Activated T-cell treated with anti-CD3 and anti-CD28 coated beads, Interleukin-2, amount 50 U/mL, for 72 hours (primary cell): ENCODE results near the gene TTC7B. TPM values are rescaled to one million over a fixed set of nuclear protein-coding genes. Genes with fewer than 3 reads are reported as not detected.
A peak's percentile ranks its signal among the peaks of the same experiment; 100 is the strongest.

Experiments used
- ATAC-seq, 2 donors: fragments of 150-1000 bp; cut with Tn5 transposase; replicated peaks in 1 of 2; 2 replicates each; pipeline ENCODE4 v1.10.0; 2021; ENCODE audit warnings: moderate library complexity in 2 of 2, mild to moderate bottlenecking in 1 of 2
- DNase-seq, 2 donors: peaks; one replicate each; pipeline ENCODE4 v3.0.0; 2021 to 2022; ENCODE audit warnings: mixed read lengths in 1 of 2
- H3K27ac Mint-ChIP-seq: one replicate; pipeline ENCODE4 v1.8.0; 2022; ENCODE audit warnings: mild to moderate bottlenecking, moderate library complexity, mixed read lengths
- H3K27me3 Mint-ChIP-seq: one replicate; pipeline ENCODE4 v1.8.0; 2022; ENCODE audit warnings: low read depth, mixed read lengths
- H3K36me3 Mint-ChIP-seq, 2 donors: one replicate each; pipeline ENCODE4 v1.8.0; 2022; ENCODE audit warnings: mixed read lengths in 2 of 2, mild to moderate bottlenecking in 1 of 2; ENCODE audit not compliant: insufficient read depth in 2 of 2
- H3K4me1 Mint-ChIP-seq: one replicate; pipeline ENCODE4 v1.8.0; 2022; ENCODE audit warnings: low read depth, mixed read lengths
- H3K4me3 Mint-ChIP-seq, 2 donors: one replicate each; pipeline ENCODE4 v1.8.0; 2022; ENCODE audit warnings: mild to moderate bottlenecking in 2 of 2, mixed read lengths in 2 of 2, moderate library complexity in 2 of 2
- H3K9me3 Mint-ChIP-seq, 2 donors: one replicate each; pipeline ENCODE4 v1.8.0; 2022; ENCODE audit warnings: mixed read lengths in 2 of 2
- total RNA-seq, 2 donors: library from RNA; stranded (reverse); gene quantifications; one replicate each; pipeline ENCODE4 v1.2.3, GENCODE V29; 2022

The TTC7B gene
- total RNA-seq, 2 donors from 2014 or later: 9.2 to 10.7 TPM

GRCh38 chr14:90775441-90775840 is 40.8 kb downstream of the TTC7B start:
- no peaks in the 10 kb centered on the region for H3K4me1 Mint-ChIP-seq
- H3K27me3 Mint-ChIP-seq: no peaks in the 10 kb centered on the region
- no peaks in the 10 kb centered on the region for H3K9me3 Mint-ChIP-seq
- no peak overlapping the region for H3K27ac Mint-ChIP-seq
- no peaks in the 10 kb centered on the region for H3K36me3 Mint-ChIP-seq
- H3K4me3 Mint-ChIP-seq: no peak overlapping the region
- ATAC-seq (no peak), DNase-seq (no peak)

DNA sequence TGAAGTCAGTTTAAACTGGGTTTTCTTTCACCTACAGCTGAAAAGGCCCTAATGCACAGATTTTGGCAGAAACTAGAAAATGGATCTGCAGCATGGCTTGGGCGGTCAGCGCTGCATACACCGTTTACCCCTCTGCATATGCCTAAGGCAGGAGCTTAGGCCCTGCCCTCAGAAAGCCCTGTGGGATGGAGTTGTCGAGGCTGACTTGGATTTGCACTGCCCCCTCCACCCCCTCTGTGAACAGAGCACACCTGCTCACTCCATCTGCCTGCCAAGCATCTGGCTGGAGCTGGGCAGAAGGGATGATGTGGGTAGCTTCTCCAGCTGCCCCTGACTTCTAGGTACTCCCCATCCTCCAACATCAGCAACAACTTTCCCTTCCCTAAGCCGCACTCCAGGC is 41.9 kb downstream of the TTC7B start:
- DNase-seq: no peak
- no peaks in the 10 kb centered on the region for H3K36me3 Mint-ChIP-seq
- no peak overlapping the region for H3K27ac Mint-ChIP-seq
- peaks cover 0 to 2% of the 10 kb centered on the region in 2 donors for H3K9me3 Mint-ChIP-seq
- no peaks in the 10 kb centered on the region for H3K27me3 Mint-ChIP-seq
- no peak overlapping the region for H3K4me3 Mint-ChIP-seq
- H3K4me1 Mint-ChIP-seq: no peaks in the 10 kb centered on the region
- no peak for ATAC-seq

DNA sequence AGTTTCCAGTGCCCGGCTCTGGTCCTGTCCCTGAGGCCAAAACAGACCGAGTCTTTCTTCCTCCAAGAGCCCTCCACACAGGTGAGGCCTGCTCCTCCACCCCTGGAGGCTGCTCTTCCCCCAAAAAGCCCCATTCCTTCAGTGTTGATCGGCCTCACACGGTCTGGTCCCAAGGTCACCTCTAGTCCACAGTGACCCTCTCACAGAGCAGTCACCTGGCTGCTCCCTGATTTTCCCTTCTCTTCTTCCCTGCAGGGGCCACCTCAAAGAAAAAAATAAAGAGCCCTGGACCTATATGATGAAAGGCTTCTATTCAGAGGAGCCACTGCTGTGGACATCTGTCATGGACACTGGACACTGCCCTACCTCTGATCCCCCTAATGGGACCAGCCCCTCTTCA is 42.5 kb downstream of the TTC7B start:
- no peak for DNase-seq
- H3K4me3 Mint-ChIP-seq: no peak overlapping the region
- no peak overlapping the region for H3K27ac Mint-ChIP-seq
- no peaks in the 10 kb centered on the region for H3K27me3 Mint-ChIP-seq
- no peak for ATAC-seq
- no peaks in the 10 kb centered on the region for H3K36me3 Mint-ChIP-seq
- no peaks in the 10 kb centered on the region for H3K4me1 Mint-ChIP-seq
- peaks cover 0 to 3% of the 10 kb centered on the region in 2 donors for H3K9me3 Mint-ChIP-seq

GRCh38 chr14:90773196-90773486 is 43.1 kb downstream of the TTC7B start:
- ATAC-seq: no peak
- Mint-ChIP-seq H3K36me3 (peaks cover 0 to 2% of the 10 kb centered on the region in 2 donors), H3K27ac (no peak overlapping the region)

GRCh38 chr14:90767899-90768298 is 48.3 kb downstream of the TTC7B start:
- Mint-ChIP-seq H3K4me3 (no peak overlapping the region), H3K9me3 (peaks cover 15 to 20% of the 10 kb centered on the region in 2 donors), H3K36me3 (peaks cover 20 to 22% of the 10 kb centered on the region in 2 donors)

More at GRCh38 chr14:90773196-90773486, 43.1 kb downstream of the TTC7B start:
- peaks cover 3% of the 10 kb centered on the region in 2 donors for H3K9me3 Mint-ChIP-seq
- no peaks in the 10 kb centered on the region for H3K27me3 Mint-ChIP-seq
- no peak for DNase-seq
- no peaks in the 10 kb centered on the region for H3K4me1 Mint-ChIP-seq
- no peak overlapping the region for H3K4me3 Mint-ChIP-seq

DNA sequence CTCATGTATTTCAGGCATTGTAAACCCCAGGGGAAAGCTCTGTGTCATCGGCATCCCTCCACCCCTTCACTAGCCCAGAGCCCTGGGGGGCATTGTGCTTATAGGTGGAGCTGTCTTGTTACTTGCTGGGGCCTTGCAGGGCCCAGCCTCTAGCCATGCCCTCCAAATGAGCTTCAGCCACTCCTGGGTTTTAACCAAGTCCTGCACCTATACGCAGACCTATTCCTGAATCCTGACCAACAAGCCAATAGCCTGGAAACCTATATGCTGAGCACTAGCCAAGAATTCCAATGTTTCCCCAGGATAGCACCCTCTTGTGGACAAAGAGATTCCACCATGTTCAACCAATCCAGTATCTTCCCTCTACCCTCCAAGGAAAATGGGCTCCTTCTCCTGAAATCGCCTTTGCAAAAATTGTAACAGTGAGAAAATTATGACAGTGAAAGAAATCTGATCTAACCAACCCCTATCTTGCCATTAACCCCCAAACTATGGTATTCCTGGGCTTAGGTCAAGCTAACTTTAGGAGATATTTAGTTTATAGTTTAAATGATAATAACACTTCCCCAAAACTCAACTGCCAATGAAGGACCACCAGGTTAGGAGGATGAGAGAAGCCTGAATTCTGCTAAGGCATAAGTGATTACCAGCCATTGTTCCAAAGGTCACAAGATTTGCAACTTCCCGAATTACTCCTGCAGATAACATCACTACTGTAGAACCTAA is 55.5 kb downstream of the TTC7B start:
- H3K36me3 Mint-ChIP-seq: peaks cover 7 to 12% of the 10 kb centered on the region in 2 donors
- ATAC-seq: no peak
- no peak overlapping the region for H3K27ac Mint-ChIP-seq
- peaks cover 33% of the 10 kb centered on the region for H3K4me1 Mint-ChIP-seq
- H3K4me3 Mint-ChIP-seq: no peak overlapping the region
- peaks cover 8% of the 10 kb centered on the region in 2 donors for H3K9me3 Mint-ChIP-seq
- H3K27me3 Mint-ChIP-seq: peaks cover 6% of the 10 kb centered on the region
- DNase-seq: no peak

More at GRCh38 chr14:90767899-90768298, 48.3 kb downstream of the TTC7B start:
- ATAC-seq (no peak), DNase-seq (no peak)
- H3K4me1 Mint-ChIP-seq: no peaks in the 10 kb centered on the region
- H3K27me3 Mint-ChIP-seq: no peaks in the 10 kb centered on the region
- H3K27ac Mint-ChIP-seq: no peak overlapping the region

DNA sequence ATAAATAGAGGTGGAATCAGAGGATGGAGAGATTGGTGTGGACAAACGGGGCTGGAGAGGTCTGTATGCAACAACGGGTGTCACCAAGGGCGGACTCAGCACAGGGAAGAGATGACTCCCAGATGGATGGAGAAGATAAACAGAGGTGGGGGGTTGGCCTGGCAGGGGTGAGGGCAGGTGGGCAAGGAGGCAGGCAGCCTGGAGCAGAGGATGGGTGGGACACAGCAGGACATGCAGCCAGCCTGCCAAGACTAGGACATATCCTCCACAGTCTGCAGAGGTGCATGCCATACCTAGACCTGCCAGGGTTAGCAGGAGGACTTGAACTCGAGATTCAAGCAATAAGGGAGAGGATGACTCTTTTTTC is 56.2 kb downstream of the TTC7B start:
- no peak overlapping the region for H3K4me3 Mint-ChIP-seq
- ATAC-seq: no peak
- H3K27me3 Mint-ChIP-seq: peaks cover 6% of the 10 kb centered on the region
- H3K9me3 Mint-ChIP-seq: peaks cover 8% of the 10 kb centered on the region in 2 donors
- DNase-seq: no peak
- peaks cover 7 to 12% of the 10 kb centered on the region in 2 donors for H3K36me3 Mint-ChIP-seq
- H3K4me1 Mint-ChIP-seq: peaks cover 37% of the 10 kb centered on the region
- no peak overlapping the region for H3K27ac Mint-ChIP-seq

DNA sequence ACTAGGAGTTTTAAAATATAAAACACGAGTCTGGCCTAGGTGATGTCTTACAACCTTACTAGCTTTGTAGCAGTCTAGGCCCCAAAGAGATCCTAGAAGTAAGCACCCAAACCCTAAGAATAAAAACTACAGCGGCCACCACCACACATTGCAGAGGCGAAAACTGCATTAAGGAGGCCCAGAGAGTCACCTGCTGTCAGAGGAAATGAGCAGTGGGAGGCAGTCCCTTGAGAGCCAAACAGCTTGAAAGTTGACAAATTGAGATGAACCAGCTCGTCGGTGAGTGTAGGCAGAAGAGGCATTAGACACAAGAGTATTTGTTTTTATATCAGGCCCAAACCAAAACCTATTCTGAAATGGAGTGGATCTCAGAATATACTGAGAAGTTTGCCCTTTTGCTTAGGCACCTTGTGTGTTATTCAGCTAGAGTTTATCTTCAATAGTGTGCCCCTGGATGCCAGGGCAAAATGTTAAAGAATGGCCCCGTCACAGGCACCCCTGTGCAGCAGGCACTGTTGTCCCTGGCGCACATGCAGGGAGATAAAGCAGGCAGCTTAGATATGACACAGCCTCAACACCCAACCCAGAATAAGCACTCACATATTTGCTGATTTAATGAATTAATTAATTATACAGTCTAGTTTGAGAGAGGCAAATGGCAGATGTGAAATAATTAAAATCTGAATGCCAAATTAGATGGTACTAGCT is 56.7 kb downstream of the TTC7B start:
- peak in 1 of 2 donors; percentile 35 for DNase-seq
- Mint-ChIP-seq H3K27me3 (peaks cover 6% of the 10 kb centered on the region), H3K4me3 (peak overlapping the region; percentile 76 to 83), H3K36me3 (peaks cover 7 to 12% of the 10 kb centered on the region in 2 donors), H3K27ac (peak overlapping the region; percentile 93), H3K4me1 (peaks cover 37% of the 10 kb centered on the region), H3K9me3 (peaks cover 8% of the 10 kb centered on the region in 2 donors)
- peak in 1 of 2 donors; percentile 9 for ATAC-seq

DNA sequence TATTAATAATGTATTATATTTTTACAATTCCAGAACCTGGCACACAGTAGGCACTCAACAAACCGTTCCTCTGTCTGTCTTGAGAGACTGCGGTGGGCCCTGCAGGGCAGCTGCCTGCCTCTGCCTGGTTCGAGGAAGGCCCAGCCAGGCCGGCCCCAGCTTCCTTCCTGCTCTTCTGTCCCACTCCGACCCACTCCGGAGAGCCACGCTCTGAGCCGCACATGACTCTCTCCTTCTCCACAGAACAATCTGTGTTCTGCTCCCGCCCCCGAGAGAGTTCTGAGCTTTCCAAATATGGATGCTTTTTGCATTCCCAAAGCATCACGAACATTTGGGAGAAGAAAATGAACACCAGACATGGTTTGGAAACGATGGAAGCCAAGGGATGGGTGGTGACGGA is 57.3 kb downstream of the TTC7B start:
- H3K36me3 Mint-ChIP-seq: peaks cover 6 to 10% of the 10 kb centered on the region in 2 donors
- H3K4me1 Mint-ChIP-seq: peaks cover 37% of the 10 kb centered on the region
- peak; percentile 19 to 45 for DNase-seq
- H3K27ac Mint-ChIP-seq: peak overlapping the region; percentile 93
- peaks cover 6% of the 10 kb centered on the region for H3K27me3 Mint-ChIP-seq
- H3K4me3 Mint-ChIP-seq: peak overlapping the region; percentile 76 to 83
- peaks cover 6 to 7% of the 10 kb centered on the region in 2 donors for H3K9me3 Mint-ChIP-seq
- peak in 1 of 2 donors; percentile 21 for ATAC-seq

DNA sequence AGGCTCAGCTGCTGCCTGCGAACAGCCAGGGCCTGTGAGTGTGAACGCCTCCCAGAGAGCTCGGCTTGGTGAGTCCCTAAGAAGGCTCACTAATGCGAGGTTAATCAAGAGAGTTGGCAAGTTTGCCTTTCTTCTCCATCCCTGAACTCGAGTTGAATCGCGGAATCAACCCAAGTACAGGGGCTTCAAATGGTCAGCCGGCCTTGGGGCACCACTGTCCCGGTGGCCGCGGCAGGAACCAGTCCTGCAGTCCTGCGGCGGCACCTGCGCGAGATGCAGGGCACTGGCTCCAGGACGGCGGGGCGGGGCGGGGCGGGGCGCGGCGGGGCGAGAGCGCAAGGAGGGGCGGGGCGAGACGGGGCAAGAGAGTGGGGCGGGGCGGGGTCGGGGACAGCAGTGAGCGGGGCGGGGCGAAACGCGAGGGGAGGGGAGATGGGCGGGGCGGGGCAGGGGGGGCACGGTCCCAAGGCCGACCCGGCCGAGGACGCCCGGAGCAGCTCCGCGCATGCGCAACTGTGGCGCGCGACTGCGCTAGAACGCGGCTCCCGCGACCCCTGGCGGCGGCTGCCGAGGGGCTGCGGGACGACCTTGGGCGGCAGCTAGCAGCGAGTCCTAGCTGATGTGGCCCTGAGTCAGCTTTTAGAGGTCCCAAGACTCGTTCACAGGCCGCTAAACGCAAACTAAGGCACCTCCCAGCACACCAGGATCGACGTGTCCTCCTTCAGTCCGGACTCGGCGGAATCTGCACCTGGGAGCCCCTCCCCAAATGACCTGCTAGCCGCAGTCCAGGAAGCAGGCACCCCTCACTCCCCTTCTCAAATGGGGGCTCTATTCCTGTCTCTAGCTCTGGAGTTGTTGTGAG is 58.0 kb downstream of the TTC7B start:
- peak; percentile 93 to 94 for ATAC-seq
- peak overlapping the region; percentile 93 for H3K27ac Mint-ChIP-seq
- peaks cover 6% of the 10 kb centered on the region for H3K27me3 Mint-ChIP-seq
- peaks cover 4 to 8% of the 10 kb centered on the region in 2 donors for H3K36me3 Mint-ChIP-seq
- peak overlapping the region; percentile 77 to 83 for H3K4me3 Mint-ChIP-seq
- H3K4me1 Mint-ChIP-seq: peaks cover 37% of the 10 kb centered on the region
- peak; percentile 95 to 98 for DNase-seq
- H3K9me3 Mint-ChIP-seq: peaks cover 5% of the 10 kb centered on the region in 2 donors

DNA sequence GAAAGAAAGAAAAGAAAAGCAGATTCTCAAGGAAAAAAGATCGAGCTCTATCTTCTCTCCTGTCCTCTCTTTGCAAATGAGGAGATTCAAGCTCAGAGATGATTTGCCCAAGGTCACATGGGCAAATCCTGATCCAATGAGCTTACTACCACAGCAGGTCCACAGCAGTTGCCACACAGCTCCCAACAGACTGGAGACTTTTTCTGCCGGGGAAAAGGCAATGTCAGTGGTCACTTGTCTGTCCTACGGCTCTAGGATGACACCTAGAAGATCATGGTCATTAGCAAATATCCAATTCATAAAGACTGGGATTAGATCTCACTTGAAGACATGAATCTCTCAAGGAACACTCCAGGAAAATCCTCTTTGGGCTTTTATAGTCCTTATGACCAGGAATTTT is 58.8 kb downstream of the TTC7B start:
- peaks cover 37% of the 10 kb centered on the region for H3K4me1 Mint-ChIP-seq
- H3K4me3 Mint-ChIP-seq: peak overlapping the region; percentile 77 to 83
- H3K9me3 Mint-ChIP-seq: peaks cover 0 to under 1% of the 10 kb centered on the region in 2 donors
- peaks cover under 1 to 4% of the 10 kb centered on the region in 2 donors for H3K36me3 Mint-ChIP-seq
- DNase-seq (no peak), ATAC-seq (no peak)
- no peak overlapping the region for H3K27ac Mint-ChIP-seq
- peaks cover 2% of the 10 kb centered on the region for H3K27me3 Mint-ChIP-seq

DNA sequence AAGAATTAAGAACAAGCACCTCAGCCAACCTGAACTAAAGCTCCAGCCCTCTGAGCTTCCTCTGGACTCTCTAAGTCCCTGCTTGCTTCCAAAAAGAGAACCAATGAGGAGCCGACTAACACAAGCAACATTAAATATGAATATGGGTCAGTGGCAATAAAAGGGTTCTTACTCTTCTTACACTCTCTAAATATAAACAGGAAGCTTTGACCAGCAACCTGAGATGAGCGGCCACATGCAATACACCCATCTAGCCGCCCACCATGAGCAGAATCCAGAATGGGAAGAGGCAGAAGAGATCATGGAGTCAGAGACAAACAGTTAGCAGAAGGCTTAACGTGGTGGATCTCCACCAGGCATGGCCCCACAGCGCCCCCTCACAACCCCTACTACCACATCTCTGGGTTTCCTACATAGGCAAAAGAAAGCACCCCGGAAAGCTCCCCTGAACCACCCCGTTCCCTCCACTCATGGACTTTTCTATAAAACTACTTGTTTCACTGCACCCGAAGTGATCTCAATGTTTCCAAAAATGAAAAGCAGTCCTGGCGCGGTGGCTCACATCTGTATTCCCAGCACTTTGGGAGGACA is 59.4 kb downstream of the TTC7B start:
- peak overlapping the region; percentile 77 to 83 for H3K4me3 Mint-ChIP-seq
- no peaks in the 10 kb centered on the region for H3K27me3 Mint-ChIP-seq
- DNase-seq: peak in 1 of 2 donors; percentile 16
- peaks cover 0 to 2% of the 10 kb centered on the region in 2 donors for H3K36me3 Mint-ChIP-seq
- H3K27ac Mint-ChIP-seq: no peak overlapping the region
- peaks cover 37% of the 10 kb centered on the region for H3K4me1 Mint-ChIP-seq
- no peaks in the 10 kb centered on the region for H3K9me3 Mint-ChIP-seq
- no peak for ATAC-seq
